ENCODE measurements around the gene PPM1H. TPM values are rescaled to one million over a fixed set of nuclear protein-coding genes. Genes with fewer than 3 reads are reported as not detected.

The PPM1H gene
- total RNA-seq = 0.51 and 0.82 TPM in 2 replicates

DNA sequence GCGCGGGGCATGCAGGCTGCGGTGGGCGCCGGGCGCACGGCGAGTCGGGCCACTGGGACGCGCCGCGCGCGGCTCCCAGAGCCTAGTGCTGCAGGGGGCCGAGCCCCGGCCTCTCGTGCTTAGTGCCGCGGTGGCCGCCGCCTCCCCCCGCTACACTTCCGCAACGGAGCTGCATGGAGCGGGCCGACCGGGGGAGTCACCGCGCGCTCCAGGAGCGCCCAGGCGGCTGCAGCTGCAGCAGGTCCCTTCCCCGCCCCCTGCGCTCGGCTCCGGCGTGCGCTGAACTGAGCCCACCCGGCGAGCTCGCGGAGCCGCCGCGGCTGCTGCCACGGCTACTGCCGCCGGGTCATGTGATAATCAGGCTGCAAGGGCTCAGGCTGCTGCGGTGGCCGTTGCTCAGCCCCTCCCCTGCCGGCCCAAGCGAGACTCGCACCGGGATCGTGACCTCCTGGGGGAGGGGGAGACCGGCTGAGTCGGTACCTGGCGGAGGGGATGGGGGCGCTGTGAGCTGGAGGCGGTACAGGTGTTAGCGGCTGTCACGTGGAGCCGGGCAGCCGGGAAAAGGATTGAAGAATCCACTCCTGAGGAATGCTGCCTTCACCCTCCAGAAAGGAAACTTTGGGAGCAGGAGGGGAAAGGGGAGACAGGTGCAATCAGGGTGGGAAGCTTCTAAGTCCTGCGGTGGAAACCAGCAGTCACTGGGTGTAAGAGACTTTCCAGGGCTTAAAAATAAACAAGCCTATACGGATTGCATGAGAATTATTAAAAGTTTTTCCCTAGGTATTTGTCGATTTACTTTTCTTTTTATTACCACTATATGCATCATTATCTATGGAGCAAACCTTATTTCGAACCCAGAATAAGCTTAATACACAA is at the start of gene PPM1H:
Gene PPM1H (minus strand): TSS at position 352 of the 876 bp plus-strand sequence. CDS start 414 bp downstream, outside the sequence.

Other genes starting within 250 kb of the PPM1H start
- not detected in 2 replicates for gene AVPR1A, start 216.1 kb upstream of the PPM1H start, total RNA-seq

Measured in pericardium fibroblast (primary cell).